GM18499 (cell line): ENCODE results near the gene GSTA4.

Experiments used
- ATAC-seq: cut with Tn5 transposase; IDR thresholded peaks from one replicate; pipeline ENCODE4 v1.9.1; 2021; ENCODE audit warnings: moderate number of reproducible peaks; ENCODE audit not compliant: insufficient read depth, unreplicated experiment

Gene GSTA4

DNA sequence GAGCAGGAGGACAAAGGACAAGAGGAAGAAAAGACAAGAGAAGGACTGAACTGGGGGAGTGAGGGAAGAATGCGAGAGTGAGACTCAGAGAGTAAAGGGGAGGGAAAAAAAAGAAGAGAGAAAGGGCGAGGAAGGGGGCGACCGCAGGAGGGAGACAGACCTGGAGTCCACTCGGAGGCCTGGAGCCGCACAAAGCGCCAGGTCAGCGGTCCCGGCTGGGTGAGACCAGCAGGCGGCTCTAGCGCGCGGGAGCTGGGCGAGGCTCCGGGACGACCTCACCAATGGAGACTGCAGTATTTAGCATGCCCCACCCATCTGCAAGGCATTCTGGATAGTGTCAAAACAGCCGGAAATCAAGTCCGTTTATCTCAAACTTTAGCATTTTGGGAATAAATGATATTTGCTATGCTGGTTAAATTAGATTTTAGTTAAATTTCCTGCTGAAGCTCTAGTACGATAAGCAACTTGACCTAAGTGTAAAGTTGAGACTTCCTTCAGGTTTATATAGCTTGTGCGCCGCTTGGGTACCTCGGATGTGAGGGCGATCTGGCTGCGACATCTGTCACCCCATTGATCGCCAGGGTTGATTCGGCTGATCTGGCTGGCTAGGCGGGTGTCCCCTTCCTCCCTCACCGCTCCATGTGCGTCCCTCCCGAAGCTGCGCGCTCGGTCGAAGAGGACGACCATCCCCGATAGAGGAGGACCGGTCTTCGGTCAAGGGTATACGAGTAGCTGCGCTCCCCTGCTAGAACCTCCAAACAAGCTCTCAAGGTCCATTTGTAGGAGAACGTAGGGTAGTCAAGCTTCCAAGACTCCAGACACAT lies at the start of gene GSTA4:
Gene GSTA4, minus strand, starts transcription at position 196 of the 824 bp plus-strand sequence. CDS start 1,041 bp downstream, outside the sequence.
- peak; percentile 83 for ATAC-seq

GRCh38 chr6:53044572-53044971 lies 49.5 kb upstream of the GSTA4 start:
- no peak for ATAC-seq

- no peak for ATAC-seq
Observed at GRCh38 chr6:53044071-53044470, 49.0 kb upstream of the GSTA4 start.

GRCh38 chr6:53043581-53043980 lies 48.5 kb upstream of the GSTA4 start:
- ATAC-seq, result no peak

DNA sequence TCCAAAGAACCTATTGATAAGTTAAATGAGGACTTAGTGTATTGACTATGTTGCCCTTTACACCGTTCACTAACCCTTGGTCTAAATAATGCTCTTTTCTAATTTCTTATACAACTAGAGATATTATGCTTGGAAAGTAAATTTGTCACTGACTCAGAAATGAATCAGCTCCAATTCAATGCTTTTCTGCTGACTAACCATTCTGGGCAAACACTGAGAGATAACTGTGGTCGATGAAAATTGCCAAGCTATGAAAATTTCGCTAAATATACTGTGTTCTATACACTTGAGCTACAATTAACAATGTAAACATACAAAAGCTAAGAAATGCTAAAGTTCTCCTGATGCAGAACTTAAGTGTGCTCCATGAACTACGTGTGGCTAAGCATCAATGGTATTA lies 47.0 kb upstream of the GSTA4 start:
- no peak for ATAC-seq

GRCh38 chr6:53041356-53041755 lies 46.3 kb upstream of the GSTA4 start:
- no peak for ATAC-seq

DNA sequence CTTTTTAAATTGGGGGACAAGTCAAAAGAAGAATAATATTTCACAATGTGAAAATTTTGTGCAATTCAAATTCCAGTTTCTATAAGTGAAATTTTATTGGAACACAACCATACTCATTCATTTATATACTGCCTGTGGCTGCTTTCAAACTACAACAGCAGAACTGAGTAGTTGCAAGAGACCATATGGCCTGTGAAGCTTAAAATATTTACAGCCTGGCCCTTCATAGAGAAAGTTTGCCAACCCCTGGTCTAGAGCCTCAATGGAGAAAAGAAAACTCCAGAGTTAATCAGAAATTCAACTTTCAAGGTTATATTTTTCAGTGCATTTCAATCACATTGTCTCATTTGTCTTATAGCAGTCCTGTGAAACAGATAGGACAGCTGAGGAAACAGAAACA lies 43.5 kb upstream of the GSTA4 start:
- no peak for ATAC-seq

DNA sequence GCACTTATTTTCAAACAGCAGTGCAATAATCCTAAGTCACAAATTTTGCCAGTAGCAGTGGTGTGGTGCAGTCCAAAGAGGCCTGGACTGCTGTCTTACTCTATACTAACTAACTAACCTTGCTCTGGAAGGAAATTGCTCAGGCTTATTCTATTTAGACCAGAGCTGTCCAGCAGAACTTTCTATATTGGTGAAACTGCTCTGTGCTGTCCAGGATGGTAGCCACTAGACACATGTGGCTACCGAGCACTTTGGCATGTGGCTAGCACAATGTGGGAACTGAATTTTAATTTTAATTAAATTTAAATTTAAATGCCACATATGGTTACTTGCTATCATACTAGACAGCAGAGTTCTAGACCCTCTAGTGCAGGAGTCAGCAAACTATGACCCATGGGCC lies 43.1 kb upstream of the GSTA4 start:
- no peak for ATAC-seq

- ATAC-seq, result no peak
Observed at GRCh38 chr6:53035549-53036213, 40.6 kb upstream of the GSTA4 start.

DNA sequence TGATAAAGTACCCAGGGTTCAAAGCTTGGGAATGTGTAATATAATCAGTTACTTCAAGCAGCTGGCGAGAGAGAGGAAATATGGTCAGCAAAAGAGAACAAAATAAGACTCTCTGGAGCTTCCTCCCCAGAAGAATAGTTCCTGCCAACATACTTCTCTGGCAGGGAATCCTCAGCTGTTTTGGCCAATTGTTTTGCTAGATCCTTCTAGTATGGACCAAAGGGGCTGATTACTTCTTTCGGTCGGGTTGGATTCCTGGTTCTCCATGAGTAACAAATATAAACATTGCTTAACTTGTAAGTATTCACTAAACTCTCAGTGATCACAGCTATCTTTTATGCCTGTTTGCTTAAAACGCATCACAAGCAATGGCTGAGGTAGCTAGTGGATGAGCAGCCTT lies 38.7 kb upstream of the GSTA4 start:
- ATAC-seq, result no peak

DNA sequence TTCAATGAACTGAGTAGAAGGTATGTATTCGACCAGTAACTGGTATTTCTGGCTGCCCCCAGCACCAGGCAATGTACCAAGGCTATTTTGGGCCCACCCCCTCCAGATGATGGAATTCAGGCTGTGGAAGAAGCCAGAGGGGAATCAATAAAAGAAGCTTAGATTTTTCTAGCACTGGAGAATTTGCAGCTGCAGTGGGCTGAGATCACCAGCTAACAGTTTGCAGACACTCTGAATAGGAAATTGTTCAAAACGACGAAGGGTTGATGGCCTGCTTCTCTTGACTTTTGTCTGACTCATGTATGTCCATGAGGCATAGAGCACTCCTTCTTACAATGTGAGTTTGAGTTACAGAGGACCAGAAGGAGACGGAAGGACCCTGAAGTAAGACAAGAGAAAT lies 37.8 kb upstream of the GSTA4 start:
- no peak for ATAC-seq

- no peak for ATAC-seq
Observed at GRCh38 chr6:53031281-53031680, 36.2 kb upstream of the GSTA4 start.

GRCh38 chr6:53029761-53030160 lies 34.7 kb upstream of the GSTA4 start:
- ATAC-seq, result no peak

DNA sequence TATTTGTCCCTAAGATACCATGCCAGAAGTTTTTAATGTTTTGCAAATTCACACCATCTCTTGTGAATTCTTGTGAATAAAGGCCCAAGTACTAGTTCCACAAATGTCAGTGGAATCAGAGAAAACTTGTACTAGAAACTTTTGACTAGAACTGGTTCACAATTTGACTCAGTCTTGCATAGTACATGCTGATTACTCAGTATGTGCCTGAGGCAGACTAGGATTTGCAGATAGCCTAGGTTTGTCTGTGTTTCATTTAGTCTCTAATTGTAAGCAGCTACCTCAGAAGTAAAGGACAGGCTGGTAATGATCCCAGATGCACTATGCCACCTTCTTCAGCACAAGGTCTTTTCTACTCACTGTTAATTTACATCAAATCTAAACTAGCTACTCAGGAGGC lies 34.2 kb upstream of the GSTA4 start:
- no peak for ATAC-seq

GRCh38 chr6:53028467-53028866 lies 33.4 kb upstream of the GSTA4 start:
- ATAC-seq, result no peak

DNA sequence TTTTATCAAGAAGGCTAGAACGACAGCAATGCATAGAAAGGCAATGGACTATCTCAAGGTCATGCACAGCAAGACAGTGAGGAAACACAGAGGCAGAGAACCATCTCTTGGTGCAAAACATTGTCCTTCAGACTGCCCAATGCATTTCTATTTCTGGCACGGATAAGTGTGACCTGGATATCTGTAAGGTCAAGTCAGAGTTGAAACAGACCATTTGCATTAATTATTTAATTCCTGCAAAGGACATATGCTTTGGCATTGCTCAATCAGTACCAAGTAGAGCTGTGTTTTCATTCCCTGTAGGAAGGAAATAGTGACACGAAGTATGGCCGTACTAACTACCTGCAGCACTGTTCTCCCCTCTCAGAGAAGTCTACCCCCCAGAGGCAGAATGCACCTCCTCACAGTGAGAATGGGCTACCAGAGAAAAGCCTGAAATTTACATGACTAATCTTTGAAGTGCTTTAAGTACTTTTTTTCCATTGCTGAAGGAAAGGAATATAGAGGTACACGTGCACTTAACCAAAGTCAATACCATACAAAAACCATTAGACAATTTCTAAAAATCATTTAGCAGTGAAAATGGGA lies 32.1 kb upstream of the GSTA4 start:
- ATAC-seq, result no peak

GRCh38 chr6:53026526-53026925 lies 31.4 kb upstream of the GSTA4 start:
- ATAC-seq, result no peak

- no peak for ATAC-seq
Observed at GRCh38 chr6:53023323-53023722, 28.2 kb upstream of the GSTA4 start.

- ATAC-seq, result no peak
Observed at GRCh38 chr6:53020005-53020744, 25.1 kb upstream of the GSTA4 start.

DNA sequence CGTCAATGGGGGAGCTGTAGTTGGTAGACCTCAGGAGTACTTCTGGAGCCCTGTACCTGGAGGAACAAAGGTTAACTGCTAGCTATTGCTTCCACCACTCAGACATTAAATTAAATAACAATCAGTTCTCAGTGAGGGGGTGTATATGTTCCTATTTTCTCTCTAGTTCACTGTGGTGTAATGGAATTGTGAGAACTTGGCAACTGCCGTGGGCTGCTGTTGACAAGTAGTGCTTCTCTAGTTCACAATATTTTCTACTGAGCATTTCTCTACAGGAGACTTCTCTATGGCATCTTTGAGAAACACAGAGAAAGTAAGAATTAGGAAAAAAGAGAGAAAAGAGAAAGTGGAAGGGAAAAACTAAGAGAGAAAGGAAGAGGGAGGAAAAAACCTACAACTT lies 23.4 kb upstream of the GSTA4 start:
- ATAC-seq, result no peak

DNA sequence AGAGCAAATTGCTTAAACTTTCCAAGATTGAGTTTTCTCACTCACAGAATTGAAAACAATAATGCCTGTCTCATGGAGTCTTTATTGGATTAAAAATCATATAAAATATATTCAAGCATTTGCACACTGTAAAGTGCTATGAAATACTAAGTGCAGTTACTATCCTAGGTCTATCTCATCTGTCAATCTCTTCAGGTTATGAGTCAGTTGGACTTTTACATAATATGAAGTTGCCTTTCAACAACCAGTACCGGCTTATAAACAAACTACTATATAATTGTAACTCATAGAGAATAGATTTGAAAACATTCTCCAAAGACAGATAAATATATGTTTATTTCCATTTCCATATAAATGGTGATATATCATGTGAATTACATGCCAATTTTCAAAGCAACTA lies 20.4 kb upstream of the GSTA4 start:
- ATAC-seq, result no peak
